Left colon (tissue), 2 donors: ENCODE measurements around the gene ELP4. TPM values are rescaled to one million over a fixed set of nuclear protein-coding genes. Genes with fewer than 3 reads are reported as not detected.

ENCODE experiments used
- ATAC-seq: fragments of 200-7000 bp; cut with Tn5 transposase; one replicate; pipeline ENCODE4 v1.9.1; 2020; ENCODE audit warnings: mild to moderate bottlenecking, moderate library complexity
- DNase-seq, 2 donors: peaks; one replicate each; pipeline ENCODE4 v3.0.0-alpha.2; 2020
- intact Hi-C, 2 donors: fragments of 100-400 bp; cut with DNase I in 1 of 2; cut with micrococcal nuclease in 1 of 2; formaldehyde crosslinking; loops; one replicate each; pipeline versions ENCODE4 v1.11.2 to v1.14.0; 2022; cut with DNase I, micrococcal nuclease
- total RNA-seq, 2 donors: library from RNA; stranded (reverse); fragmentation: NEBNext Ultra II Directional; extraction: Animal tissue kit (Norgen Biotek cat#: 25700); gene quantifications; one replicate each; pipeline ENCODE4 v1.2.1, GENCODE V29; 2021
- donor health status: DM: no; HTN: no; CAD: no.
- donor health status: DM: yes; HTN: yes; CAD: no.

Gene ELP4
- total RNA-seq, 2 donors from 2014 or later, result 15.1 to 15.2 TPM

DNA sequence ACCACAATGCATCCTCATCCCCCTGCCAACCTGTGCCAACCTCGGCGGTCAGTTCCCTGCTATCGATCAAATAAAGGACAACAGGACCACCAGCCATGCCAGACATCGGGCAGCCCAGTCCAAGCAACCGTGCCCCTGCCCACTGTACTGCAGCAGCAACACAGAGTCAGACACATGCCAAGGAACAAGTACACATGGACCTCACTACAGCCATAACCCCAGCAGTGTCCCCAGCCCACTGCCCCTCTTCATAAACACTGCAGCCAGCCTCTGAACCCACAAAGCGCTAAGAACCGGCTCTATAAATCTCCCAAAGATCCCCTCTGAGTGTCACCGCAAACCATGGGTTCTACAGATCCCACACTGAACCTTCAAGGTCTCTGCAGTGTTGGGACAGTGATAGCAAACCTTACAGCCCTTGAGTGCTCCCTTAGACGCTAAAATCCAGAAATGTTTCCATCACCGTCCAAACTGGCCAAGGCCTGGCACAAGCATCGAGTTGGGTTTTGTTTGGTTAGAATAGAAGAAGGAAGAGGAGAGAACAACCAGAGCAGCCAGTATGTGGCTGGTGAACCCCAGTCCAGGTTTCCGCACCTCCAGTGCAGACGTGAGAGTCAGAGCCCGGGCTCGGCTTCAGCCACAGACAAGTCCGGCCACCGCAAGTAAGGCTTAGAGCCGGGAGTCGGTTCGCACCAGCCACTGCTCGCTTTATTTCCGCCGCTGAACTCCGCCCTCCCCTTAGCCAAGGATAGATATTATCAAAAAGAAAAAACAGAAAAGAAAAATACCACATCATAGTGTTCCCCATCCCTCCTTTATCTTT lies 293.6 kb downstream of the ELP4 start:
- intact Hi-C loops, result no loop called here
- ATAC-seq (no peak), DNase-seq (no peak)

DNA sequence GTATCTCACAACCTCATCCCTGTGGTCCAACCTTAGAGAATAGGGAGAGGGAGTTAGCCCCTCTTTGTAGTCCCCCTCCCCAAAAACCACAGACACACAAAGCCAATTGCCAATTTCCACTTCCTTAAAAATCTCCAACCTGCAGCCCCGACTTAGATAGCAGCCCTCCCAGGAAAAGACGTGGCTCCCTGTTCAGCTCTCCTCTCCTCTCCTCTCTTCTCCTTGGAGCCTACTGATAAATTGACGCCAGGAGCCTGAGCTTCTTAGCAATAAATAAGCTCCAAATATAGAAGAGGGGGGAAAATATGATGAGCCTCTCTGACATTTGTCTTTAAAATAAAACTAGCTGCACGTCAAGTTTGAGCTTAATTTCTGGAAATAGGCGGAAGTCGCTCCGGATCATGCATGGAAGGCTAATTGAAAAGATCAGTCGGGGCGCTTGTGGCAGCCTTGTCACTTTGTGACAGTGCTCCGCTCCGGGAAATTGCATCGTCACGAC lies 294.3 kb downstream of the ELP4 start:
- no peak for DNase-seq
- ATAC-seq, result no peak
- intact Hi-C loops, result no loop called here

DNA sequence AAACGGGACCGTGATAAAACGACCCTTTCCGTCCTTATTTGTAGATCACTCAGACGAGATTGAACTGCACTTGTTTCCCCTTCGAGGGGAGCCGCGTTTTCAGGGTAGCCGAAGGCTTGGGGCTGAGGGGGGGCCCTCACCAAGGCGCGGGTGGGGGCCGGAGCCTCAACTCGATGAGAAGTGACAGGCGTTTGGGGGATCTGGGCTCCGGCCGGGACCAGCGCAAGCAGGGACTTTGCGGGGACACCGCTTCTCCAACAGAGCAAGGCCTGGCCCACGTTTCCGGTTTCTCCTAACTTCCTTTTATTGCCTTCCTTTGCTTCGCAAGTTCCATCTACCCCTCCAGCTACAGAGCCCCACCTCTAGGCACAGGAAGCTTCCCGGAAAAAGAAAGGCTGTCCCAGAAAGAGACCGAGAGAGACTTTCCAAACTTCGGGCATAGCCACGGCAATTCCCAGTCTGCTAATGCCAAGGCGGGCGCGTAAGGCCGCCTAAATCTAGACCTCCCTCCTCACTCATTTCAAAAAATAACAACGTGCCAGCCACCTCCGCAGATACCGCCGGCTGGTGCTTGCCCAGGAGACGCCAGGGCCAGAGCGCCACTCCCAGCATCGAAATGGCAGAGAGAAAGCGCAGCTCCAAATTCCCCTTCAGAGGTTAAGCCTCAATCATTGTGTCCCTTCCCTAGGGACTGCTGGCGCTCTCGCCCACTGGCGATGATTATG lies 294.9 kb downstream of the ELP4 start:
- intact Hi-C loops, result no loop called here
- DNase-seq, result no peak
- no peak for ATAC-seq

DNA sequence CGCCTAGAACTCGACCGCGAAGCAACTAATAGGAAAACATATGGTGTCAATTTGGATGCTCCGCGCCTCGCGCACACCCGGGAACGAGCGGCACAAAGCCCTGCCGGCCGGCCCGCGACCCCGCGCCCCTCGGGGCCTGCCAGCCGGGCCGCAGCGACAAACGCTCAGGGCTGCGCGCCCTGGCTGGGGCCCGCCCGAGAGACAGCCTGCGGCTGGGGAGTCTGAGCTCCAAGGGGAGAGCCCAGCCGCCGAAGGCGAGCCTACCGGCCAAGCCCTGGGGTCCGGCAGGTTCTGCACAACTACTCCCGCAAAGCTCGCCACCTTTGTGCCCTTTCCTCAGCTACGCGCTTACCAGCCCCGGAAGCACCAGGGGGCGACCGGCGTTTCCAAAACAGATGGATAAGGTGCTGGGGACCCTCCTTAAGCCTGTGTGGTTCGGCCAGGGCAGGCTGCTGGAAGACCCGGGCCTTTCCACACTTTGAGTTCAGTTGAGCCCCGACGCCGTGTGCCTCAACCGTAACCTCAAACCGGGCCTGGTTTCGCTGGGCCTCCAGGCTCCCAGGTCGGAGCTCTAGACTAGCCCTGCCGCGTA lies 295.6 kb downstream of the ELP4 start:
- ATAC-seq (no peak), DNase-seq (no peak)
- intact Hi-C loops, result no loop called here

DNA sequence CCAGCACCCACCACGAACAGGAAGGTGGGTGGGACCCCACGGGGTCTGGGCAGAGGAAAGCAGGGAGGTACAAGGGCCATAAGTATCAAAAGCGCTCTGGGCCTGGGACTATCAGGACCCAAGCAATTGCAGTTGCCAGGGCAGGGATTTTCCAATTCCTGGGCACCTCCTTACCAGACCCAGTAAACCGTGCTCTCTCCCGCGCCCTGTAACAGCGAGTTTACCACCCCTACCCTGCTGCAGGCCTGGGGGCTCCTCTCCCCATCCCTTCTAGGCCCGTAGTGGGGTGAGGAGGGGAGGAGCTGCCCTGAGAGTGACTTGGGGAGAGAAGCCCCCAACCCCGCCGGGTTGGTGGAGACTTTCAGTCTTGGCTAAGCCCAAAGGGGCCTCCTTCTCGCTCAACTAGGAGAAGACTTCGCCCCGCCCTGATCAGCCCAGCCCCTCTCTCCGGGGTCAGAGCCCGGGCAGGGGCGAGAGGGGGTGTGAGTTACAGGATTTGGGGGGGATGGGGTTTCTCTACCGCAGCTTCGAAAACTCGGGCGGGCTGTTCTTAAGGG lies 296.1 kb downstream of the ELP4 start:
- intact Hi-C loops, result no loop called here

DNA sequence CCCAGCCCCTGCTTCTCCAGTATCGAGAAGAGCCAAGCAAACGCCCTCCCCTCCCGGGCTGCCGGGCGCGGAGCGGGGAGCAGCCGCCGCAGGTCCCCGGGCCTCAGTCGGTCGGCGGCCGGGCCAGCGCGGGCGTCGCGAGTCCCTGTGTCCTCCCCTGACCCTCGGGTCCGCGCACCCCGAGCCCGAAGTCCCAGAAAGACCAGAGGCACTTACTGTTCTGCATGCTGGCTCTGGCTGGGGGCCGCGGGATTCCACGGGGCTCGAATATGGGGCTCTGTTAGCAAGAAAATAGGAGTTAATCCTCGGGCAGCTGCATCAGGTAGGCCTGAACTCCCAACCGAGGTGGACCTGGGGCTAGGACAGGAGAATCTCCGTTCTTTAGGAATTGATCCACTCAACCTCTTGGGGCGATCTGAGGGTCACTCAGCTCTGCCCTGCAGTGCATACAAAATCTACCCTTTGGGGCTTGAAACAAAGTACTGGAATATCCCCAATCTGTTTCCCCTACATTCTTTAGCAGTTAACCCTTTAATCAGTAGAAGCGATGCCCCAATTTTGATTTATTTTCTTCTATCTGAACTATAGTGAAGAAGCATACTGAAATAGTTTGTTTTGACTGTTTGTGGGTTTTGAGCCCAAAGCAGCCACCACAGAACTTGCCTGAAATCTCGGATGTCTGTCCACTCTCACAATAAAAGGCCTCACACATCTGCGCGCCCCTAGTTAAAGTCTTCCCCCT lies 296.8 kb downstream of the ELP4 start:
- DNase-seq (no peak), ATAC-seq (no peak)
- intact Hi-C loops, result no loop called here

More for the DNA sequence above, 296.1 kb downstream of the ELP4 start:
- no peak for DNase-seq
- no peak for ATAC-seq

DNA sequence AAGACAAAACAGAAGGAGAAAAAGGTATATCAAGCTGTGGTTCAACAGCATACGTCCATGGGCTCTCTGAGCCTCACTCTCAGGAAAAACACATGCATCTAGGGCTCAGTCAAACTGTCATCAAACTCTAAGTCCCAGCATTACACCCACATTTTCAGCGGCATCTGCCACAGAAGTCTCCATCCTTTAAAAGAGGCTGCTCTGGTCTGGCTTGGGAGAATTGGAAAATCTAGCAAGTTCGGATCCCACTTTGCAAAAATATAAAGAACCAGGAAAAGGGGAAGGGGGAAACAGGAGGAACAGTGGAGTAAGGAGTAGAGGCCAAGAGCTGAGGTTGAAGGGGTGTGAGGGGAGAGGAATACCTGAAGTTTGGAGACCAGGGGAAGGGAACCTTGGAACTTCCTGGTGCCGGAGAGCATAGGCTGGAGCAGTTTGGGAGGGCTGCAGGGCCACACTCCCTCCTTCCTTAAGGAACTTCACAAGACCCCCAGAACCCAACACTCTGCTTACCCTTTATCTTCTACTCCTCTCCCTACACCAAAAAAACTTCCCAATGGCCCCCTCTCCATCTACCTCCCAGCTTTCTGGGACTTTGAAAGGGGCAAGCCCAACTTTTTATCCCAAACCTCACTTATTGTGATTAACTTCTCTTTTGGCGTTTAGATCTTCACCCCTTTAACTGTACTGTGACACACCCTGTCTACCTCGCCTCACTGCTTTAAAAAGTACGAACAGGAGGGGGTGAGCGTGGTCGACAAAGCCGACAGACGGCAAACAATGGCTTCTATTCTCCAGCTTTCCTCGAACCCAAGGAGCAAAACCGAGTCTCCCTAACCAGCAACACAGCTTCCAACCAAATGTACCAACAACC lies 297.6 kb downstream of the ELP4 start:
- DNase-seq (no peak), ATAC-seq (no peak)
- intact Hi-C loops, result no loop called here

DNA sequence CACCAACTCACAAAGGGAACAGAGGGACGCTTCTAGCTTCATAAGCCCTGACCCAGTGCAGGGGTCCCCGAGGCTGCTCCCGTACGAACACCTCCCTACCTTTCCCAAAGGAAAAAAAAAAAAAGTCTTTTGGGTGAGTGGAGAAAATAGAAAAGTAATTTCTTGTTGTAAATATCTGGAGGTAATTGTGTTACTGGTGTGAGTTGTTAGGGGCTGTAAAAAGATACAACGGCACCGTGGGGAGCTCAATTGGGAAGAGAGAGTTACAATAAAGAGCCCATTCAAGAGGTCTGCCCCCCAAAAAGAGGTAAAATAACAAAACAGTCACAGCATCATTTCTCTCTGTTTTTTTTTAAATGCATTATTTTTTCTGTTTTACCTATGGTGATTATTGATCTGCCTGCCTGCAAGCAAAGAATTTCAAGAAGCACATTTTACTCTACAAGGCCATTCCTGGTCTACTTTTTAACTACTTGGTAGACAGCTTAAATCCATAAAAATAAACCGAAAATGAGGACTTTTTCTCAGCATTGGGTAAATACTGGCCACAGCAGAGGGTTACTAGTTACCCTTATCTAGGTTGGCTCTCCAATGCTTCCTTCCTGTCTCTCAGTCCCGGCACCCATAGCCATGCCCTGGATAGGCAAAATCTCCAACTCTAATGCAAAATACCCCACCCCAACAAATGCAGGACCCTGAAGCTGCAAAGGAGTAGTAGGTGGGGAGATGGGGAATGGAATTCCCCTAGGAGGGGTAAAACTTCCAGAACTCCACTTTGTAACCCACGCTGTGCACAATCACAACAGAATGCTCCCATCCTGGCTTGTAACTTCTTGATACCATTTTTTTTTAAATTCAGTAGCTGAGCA lies 298.5 kb downstream of the ELP4 start:
- ATAC-seq (no peak), DNase-seq (no peak)
- intact Hi-C loops, result no loop called here

DNA sequence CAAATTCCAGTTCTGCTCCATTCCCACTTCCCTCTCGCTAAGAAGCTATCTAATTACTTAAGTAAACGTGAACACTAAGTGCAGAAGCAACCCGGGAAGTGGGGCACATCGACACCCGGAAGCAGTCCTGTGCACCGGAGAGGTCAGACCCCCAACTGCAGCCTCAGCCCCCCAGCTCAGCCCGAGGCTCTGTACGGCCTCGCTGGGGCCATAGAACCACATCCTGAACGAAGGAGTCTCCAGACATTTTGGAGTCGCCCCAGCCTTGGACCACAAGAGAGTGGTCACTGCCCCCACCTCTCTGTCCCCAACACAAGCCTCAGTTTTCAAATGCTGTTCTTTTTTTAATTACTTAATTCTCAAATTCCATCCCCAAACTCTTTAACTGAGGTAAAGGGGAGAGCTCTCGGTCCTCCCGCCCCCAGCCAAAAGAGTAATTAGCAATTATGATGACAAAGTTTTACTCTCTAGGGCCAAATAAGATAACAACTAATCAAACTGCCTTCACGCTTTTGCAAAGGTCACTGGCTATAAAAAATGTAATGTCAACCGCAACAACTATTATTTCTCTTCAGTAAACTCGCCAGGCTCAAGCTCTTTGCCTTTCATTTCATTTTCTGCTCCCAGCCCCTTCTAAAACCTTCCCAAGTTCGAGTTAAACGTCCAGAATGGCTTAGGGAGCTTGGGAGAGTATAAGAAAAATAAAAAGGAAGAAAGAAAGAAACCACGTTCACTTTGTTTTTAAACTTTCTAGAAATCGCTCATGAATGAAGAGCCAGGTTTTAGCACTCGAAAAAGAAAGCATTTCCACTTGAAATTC lies 299.4 kb downstream of the ELP4 start:
- no peak for DNase-seq
- intact Hi-C loops, result no loop called here
- ATAC-seq, result no peak

DNA sequence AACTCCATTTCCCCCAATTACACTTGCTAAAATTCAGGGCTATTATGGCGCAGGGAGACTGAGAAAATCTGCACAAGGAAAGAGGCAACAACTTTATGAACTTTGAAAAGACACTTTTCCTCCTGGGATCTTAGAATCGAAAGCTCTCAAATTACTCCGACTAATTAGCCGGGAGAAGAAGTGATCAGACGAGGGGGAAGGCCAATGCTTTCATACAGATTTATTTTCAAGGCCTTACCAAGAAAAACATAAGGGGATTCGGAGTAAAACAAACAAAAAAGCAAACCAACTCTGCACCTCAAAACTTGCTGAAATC lies 299.9 kb downstream of the ELP4 start:
- ATAC-seq (no peak), DNase-seq (no peak)
- intact Hi-C loops, result no loop called here

DNA sequence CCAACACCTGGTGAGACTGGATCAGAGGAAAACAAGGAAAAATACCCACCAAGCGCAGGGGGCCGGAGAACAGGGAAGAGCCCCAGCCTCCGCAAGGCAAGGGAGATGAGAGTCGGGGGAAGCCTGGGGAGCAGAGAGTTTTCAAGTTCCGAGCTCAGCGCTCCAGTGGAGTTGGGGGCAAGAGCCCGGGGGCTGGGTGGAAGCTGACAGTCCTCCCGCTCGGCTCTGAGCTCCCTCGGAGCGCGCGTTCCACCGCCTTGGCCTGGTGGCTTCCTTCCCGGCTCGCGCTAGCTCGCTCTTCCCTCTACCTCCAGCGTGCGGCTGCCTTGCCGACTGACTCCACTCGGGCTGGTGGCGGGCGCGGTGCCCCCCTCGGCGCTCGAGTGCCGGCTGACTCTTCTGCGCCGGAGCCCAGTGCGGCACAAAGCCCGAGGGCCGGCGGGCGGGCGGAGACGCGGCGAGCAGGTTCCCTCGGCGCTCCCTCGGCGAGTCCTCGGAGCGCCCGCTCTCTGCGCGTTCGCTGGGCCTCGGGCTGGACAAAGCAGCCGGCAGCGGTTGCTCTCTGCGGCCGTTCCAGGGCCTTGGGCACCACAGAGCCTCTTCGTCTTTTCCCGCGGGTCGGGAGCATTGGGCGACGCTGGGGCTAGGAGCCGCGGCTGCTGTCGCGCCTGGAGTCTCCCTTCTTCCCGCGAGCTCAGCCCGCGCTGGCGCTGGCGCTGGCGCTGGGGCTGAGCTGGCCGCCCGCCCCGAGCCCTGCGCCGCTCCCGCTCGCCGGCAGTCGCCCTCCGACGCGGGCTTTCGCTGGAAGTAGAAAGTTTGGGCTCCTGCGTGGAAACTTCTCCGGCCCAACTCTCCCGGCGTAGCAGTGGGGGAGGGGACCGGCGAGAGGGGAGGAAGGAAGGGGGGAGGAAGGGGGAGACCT lies 300.6 kb downstream of the ELP4 start:
- ATAC-seq, result peak; percentile 39
- no peak for DNase-seq
- intact Hi-C loops, result no loop called here

DNA sequence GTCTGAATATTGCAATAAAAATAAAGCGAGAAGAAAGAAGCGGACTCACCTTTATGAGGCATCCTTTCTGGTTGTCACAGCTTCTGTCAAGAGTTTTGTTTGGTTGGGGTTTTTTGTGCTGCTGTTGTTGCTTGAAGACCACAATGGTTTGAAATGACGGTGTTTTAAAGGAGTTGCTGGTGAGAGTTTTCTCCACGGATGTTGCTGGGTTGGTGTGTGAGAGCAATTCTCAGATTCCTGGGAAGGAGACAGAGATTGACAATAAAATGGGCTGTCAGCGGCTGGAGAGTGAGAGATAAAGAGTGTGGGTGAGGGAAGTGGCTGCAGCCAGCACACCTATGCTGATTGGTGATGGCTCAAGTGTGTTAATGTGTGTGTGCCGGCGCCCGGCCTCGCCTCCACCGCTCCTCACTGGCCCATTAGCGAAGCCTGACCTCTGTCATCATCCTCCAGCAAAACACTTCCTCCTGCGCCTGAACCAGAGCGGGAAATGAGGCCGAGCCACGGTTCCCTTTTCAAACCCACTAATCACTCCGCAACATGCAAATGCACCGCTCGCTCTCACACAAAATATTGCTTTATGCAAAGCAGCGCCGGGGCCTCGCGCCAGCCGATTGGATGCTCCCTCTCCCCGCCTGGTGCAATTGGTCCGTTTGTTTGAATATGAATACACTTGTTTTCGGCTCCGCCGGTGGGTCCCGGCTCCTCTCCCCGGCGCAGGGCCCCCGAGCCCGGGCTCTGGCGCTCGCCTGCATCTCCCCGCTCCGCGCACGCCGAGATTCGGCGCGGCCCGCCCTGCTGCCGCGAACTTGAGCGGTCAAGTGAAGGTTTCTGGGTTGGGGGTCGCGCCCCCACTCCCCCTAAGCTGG lies 301.4 kb downstream of the ELP4 start, which contains the start of gene PAX6:
PAX6 (minus strand) TSS at position 544 of the 869 bp plus-strand sequence. CDS start 4,911 bp downstream, outside the sequence.
- intact Hi-C loops, result no loop called here
- peak; percentile 78 for ATAC-seq
- DNase-seq, result peak in 1 of 2 donors; percentile 51

DNA sequence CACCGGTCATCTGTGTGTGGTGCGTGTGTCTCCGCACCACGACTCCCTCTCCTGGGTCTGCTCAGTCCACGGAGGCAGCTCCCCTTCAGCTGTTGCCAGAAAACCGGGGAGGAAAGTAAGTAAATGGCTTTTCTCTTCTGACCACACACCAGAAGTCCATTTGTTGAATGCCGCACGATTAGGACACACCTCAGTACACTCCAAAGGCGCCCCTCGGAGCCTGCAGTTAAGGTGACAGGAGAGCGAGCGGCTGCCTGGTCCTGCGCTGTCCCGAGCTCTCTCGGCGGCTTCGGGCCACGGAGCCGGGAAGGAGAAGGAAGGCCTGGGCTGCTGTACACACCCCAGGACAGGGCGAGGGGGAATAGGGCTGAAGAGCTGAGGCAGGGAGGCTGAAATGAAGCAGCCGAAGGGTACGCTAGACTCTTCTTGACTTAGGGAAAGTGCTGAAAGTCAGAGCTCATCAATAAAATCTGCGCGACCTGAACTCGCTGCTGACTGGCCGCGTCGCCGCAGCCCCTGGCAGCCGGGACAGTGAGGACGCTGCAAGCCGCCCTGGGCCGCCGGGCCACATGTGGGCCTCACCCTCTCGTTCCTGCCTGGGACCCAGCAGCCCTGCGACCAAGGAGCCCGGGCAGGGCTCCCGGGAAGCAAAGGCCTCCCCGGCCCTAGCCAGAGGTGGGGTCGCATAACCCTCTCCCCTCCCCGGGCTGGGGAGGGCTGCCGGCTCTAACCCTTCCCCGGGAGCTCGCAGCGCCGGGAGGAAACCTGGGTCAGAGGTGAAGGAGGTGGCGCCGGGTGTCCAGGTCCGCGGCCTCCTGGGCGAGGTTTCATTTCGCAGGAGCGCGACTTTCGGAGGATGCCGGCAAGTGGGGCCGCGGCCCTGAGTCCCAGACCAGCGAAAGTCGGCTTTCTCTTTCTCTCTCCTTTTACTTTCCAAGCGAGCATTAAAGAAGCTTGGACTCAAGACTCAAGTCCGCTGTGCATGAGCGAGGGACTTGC lies 303.1 kb downstream of the ELP4 start:
- ATAC-seq (no peak), DNase-seq (no peak)
- intact Hi-C loops, result no loop called here
